Gastrocnemius medialis (tissue), 4 donors: Measurements from ENCODE around the gene TLR5. TPM values are rescaled to one million over a fixed set of nuclear protein-coding genes. Genes with fewer than 3 reads are reported as not detected.

Source experiments
- ATAC-seq, 2 donors: fragments of 150-250 bp; one replicate each; pipeline ENCODE4 v1.9.1; 2016
- DNase-seq, 2 donors: peaks; one replicate each; pipeline ENCODE4 v3.0.0-alpha.2; 2019
- H3K27ac ChIP-seq, 4 donors: fragments of 200-600 bp; sonication (generic); 1 replicate in 1 of 4; 2 replicates in 3 of 4; pipeline ENCODE4 v1.5.1; 2016 to 2018; ENCODE audit warnings: mild to moderate bottlenecking in 2 of 4, moderate library complexity in 1 of 4
- H3K27me3 ChIP-seq, 3 donors: fragments of 200-600 bp; sonication (generic) in 2 of 3; 1 replicate in 1 of 3; 2 replicates in 2 of 3; pipeline versions ENCODE4 v1.5.1 to v1.6.0; 2016 to 2019; ENCODE audit warnings: mild to moderate bottlenecking in 1 of 3, moderate library complexity in 1 of 3
- H3K36me3 ChIP-seq, 2 donors: fragments of 200-600 bp; sonication (generic) in 1 of 2; one replicate each; pipeline ENCODE4 v1.5.1; 2017 to 2018
- H3K4me1 ChIP-seq, 2 donors: fragments of 200-600 bp; sonication (generic) in 1 of 2; one replicate each; pipeline ENCODE4 v1.5.1; 2016 to 2017; ENCODE audit warnings: mild to moderate bottlenecking in 2 of 2
- H3K4me3 ChIP-seq, 4 donors: fragments of 200-600 bp; sonication (generic) in 3 of 4; 1 replicate in 1 of 4; 2 replicates in 3 of 4; pipeline ENCODE4 v1.5.1; 2016 to 2019; ENCODE audit warnings: mild to moderate bottlenecking in 2 of 4
- H3K9me3 ChIP-seq, 3 donors: fragments of 200-600 bp; sonication (generic) in 2 of 3; 1 replicate in 1 of 3; 2 replicates in 2 of 3; pipeline ENCODE4 v1.5.1; 2016 to 2019
- CTCF ChIP-seq, 5 experiments: fragments of 450-650 bp in 3 of 5; fragments of 200-600 bp in 2 of 5; sonication (generic) in 2 of 5; IDR thresholded peaks in 4 of 5; conservative IDR thresholded peaks in 1 of 5; 1 replicate in 4 of 5; 2 replicates in 1 of 5; pipeline ENCODE4 v1.5.1; 2016 to 2019; ENCODE audit warnings: antibody characterized with exemption in 5 of 5, mild to moderate bottlenecking in 3 of 5, moderate library complexity in 3 of 5
- POLR2A ChIP-seq, 2 donors: fragments of 450-650 bp; IDR thresholded peaks; one replicate each; pipeline ENCODE4 v1.6.1; 2017; ENCODE audit warnings: antibody characterized with exemption in 2 of 2, mild to moderate bottlenecking in 2 of 2, moderate library complexity in 2 of 2
- in situ Hi-C, 4 donors: fragments of 200-750 bp; cut with MboI; loops; one replicate each; pipeline versions ENCODE4 v1.15.0 to v1.8.0; 2017; ENCODE audit warnings: low sequenced_read_pairs in 4 of 4
- intact Hi-C: fragments of 100-400 bp; cut with DNase I; formaldehyde crosslinking; loops from one replicate; pipeline ENCODE4 v1.15.1; 2023; ENCODE audit warnings: low total_unique reads
- total RNA-seq, 4 donors: library from RNA; depleted of rRNA; stranded (reverse); fragments of >200 nt; gene quantifications; one replicate each; pipeline versions ENCODE4 v1.1.0 to v1.2.3, GENCODE V29; 2016

The TLR5 gene
- total RNA-seq, 4 donors from 2014 or later = 0.49 to 2.1 (median 1.3) TPM

- no peak for TF ChIP-seq POLR2A (IDR thresholded peaks at IDR 0.05)
- Histone ChIP-seq H3K4me1 (peaks cover 0 to 6% of the 10 kb centered on the region in 2 donors), H3K27me3 (no peaks in the 10 kb centered on the region), H3K9me3 (no peaks in the 10 kb centered on the region), H3K4me3 (no peak overlapping the region), H3K27ac (no peak overlapping the region), H3K36me3 (no peaks in the 10 kb centered on the region)
- no peak for DNase-seq
- in situ Hi-C loops (no loop called here), intact Hi-C loops (loop anchor here (5.0 kb wide), 1 partner anchor 44 kb away; no protein-coding TSS in a partner anchor)
- ATAC-seq = no peak
These were observed 16.3 kb downstream of the TLR5 start for GRCh38 chr1:223126741-223127140.

- intact Hi-C loops (loop anchor here (5.0 kb wide), 1 partner anchor 43 kb away; no protein-coding TSS in a partner anchor), in situ Hi-C loops (no loop called here)
- TF ChIP-seq POLR2A (IDR thresholded peaks at IDR 0.05) (no peak), CTCF (IDR thresholded peaks at IDR 0.05 in 4 of 5, conservative IDR thresholded peaks at IDR 0.05 in 1 of 5) (no peak)
- no peak for DNase-seq
- no peaks in the 10 kb centered on the region for H3K36me3 ChIP-seq
- H3K4me1 ChIP-seq = peaks cover 0 to 6% of the 10 kb centered on the region in 2 donors
- ATAC-seq = no peak
- no peak overlapping the region for H3K27ac ChIP-seq
- H3K27me3 ChIP-seq = no peaks in the 10 kb centered on the region
- no peaks in the 10 kb centered on the region for H3K9me3 ChIP-seq
- no peak overlapping the region for H3K4me3 ChIP-seq
These were observed 17.3 kb downstream of the TLR5 start for GRCh38 chr1:223125766-223126165.

GRCh38 chr1:223123011-223123610 lies 19.9 kb downstream of the TLR5 start:
- Histone ChIP-seq H3K27ac (no peak overlapping the region), H3K4me3 (no peak overlapping the region), H3K4me1 (no peaks in the 10 kb centered on the region), H3K27me3 (no peaks in the 10 kb centered on the region), H3K36me3 (no peaks in the 10 kb centered on the region), H3K9me3 (no peaks in the 10 kb centered on the region)
- DNase-seq (no peak), ATAC-seq (no peak)
- in situ Hi-C loops = no loop called here
- TF ChIP-seq POLR2A (IDR thresholded peaks at IDR 0.05) (no peak), CTCF (IDR thresholded peaks at IDR 0.05 in 4 of 5, conservative IDR thresholded peaks at IDR 0.05 in 1 of 5) (no peak)
- intact Hi-C loops = loop anchor here (2.0 kb wide), 1 partner anchor 330 kb away; no protein-coding TSS in a partner anchor

GRCh38 chr1:223118418-223118817 lies 24.6 kb downstream of the TLR5 start:
- no peak for TF ChIP-seq CTCF (IDR thresholded peaks at IDR 0.05 in 4 of 5, conservative IDR thresholded peaks at IDR 0.05 in 1 of 5)
- no peak for TF ChIP-seq POLR2A (IDR thresholded peaks at IDR 0.05)
- no peaks in the 10 kb centered on the region for H3K9me3 ChIP-seq
- no peaks in the 10 kb centered on the region for H3K27me3 ChIP-seq
- H3K27ac ChIP-seq = no peak overlapping the region
- DNase-seq (no peak), ATAC-seq (no peak)
- in situ Hi-C loops (no loop called here), intact Hi-C loops (no loop called here)
- H3K36me3 ChIP-seq = no peaks in the 10 kb centered on the region
- H3K4me3 ChIP-seq = no peak overlapping the region
- H3K4me1 ChIP-seq = peaks cover 0 to 3% of the 10 kb centered on the region in 2 donors

- no peak for ATAC-seq
- Histone ChIP-seq H3K4me3 (no peak overlapping the region), H3K27ac (no peak overlapping the region), H3K9me3 (no peaks in the 10 kb centered on the region), H3K4me1 (peaks cover 0 to 3% of the 10 kb centered on the region in 2 donors), H3K36me3 (no peaks in the 10 kb centered on the region), H3K27me3 (no peaks in the 10 kb centered on the region)
- DNase-seq = no peak
- TF ChIP-seq CTCF (IDR thresholded peaks at IDR 0.05 in 4 of 5, conservative IDR thresholded peaks at IDR 0.05 in 1 of 5) (no peak), POLR2A (IDR thresholded peaks at IDR 0.05) (no peak)
- in situ Hi-C loops (no loop called here), intact Hi-C loops (no loop called here)
These were observed 26.1 kb downstream of the TLR5 start for GRCh38 chr1:223116950-223117349.
